ENCODE results near the gene RNASEH2A.

DNA sequence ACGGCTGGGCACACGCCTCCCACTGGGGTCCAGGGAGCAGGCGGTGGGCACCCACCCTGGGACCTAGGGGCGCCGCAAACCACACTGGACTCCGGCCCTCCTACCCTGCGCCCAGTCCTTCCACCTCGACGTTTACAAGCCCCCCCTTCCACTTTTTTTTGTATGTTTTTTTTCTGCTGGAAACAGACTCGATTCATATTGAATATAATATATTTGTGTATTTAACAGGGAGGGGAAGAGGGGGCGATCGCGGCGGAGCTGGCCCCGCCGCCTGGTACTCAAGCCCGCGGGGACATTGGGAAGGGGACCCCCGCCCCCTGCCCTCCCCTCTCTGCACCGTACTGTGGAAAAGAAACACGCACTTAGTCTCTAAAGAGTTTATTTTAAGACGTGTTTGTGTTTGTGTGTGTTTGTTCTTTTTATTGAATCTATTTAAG, 13.5 kb upstream of the RNASEH2A start:
- TF ChIP-seq POLR2AphosphoS5 (IDR thresholded peaks at IDR 0.05), result no peak
- TF ChIP-seq, protein P1, sequence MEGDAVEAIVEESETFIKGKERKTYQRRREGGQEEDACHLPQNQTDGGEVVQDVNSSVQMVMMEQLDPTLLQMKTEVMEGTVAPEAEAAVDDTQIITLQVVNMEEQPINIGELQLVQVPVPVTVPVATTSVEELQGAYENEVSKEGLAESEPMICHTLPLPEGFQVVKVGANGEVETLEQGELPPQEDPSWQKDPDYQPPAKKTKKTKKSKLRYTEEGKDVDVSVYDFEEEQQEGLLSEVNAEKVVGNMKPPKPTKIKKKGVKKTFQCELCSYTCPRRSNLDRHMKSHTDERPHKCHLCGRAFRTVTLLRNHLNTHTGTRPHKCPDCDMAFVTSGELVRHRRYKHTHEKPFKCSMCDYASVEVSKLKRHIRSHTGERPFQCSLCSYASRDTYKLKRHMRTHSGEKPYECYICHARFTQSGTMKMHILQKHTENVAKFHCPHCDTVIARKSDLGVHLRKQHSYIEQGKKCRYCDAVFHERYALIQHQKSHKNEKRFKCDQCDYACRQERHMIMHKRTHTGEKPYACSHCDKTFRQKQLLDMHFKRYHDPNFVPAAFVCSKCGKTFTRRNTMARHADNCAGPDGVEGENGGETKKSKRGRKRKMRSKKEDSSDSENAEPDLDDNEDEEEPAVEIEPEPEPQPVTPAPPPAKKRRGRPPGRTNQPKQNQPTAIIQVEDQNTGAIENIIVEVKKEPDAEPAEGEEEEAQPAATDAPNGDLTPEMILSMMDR (IDR thresholded peaks at IDR 0.05), result no peak
- TF ChIP-seq POLR2A (IDR thresholded peaks at IDR 0.05), result peak; percentile 34
